Panc1 (cell line): ENCODE results near the gene LEKR1. TPM values are rescaled to one million over a fixed set of nuclear protein-coding genes. Genes with fewer than 3 reads are reported as not detected.

Experiments used
- ATAC-seq: fragments of 200-7000 bp; cut with Tn5 transposase; 2 replicates; pipeline ENCODE4 v1.9.1; 2020; ENCODE audit warnings: mild to moderate bottlenecking, moderate library complexity
- BruUV-seq: library from RNA; stranded (reverse); fragments of 400-500 nt; replicated peaks from 2 replicates; lab custom pipeline; 2021; lab: Mats Ljungman, UMichigan
- CTCF ChIA-PET: fragments of 300-600 bp; sonication (Branson Sonifier 250); formaldehyde crosslinking; loops from one replicate; lab custom pipeline; 2022; ENCODE audit warnings: antibody characterized with exemption; lab: Charles Lee
- POLR2A ChIA-PET: fragments of 300-600 bp; sonication (Branson Sonifier 250); formaldehyde crosslinking; loops from one replicate; lab custom pipeline; 2022; ENCODE audit warnings: antibody characterized with exemption; lab: Charles Lee
- DNase-seq: peaks from one replicate; pipeline ENCODE4 v3.0.0-alpha.2; 2010; ENCODE audit warnings: low read depth, low spot score
- H3K27ac ChIP-seq: 2 replicates; pipeline ENCODE4 v1.5.1; 2011; ENCODE audit warnings: mild to moderate bottlenecking, low read length, inconsistent platforms
- H3K27me3 ChIP-seq: fragments of 200-500 bp; sonication (Bioruptor generic); 2 replicates; pipeline ENCODE4 v1.6.0; 2014; ENCODE audit warnings: low read length, inconsistent platforms; ENCODE audit not compliant: control insufficient read depth, insufficient read depth
- H3K36me3 ChIP-seq: fragments of 200-500 bp; sonication (Bioruptor generic); 2 replicates; pipeline ENCODE4 v1.5.1; 2014; ENCODE audit warnings: inconsistent platforms, mild to moderate bottlenecking, low read length, moderate library complexity; ENCODE audit not compliant: control insufficient read depth, insufficient read depth
- H3K4me1 ChIP-seq: 2 replicates; pipeline ENCODE4 v1.5.1; 2011; ENCODE audit warnings: inconsistent platforms, mild to moderate bottlenecking, low read length, moderate library complexity; ENCODE audit not compliant: control insufficient read depth, insufficient read depth
- H3K4me3 ChIP-seq, 2 experiments: 2 replicates each; pipeline ENCODE4 v1.5.1; 2011 to 2012; ENCODE audit warnings: low read depth in 2 of 2, low read length in 2 of 2, mild to moderate bottlenecking in 2 of 2, inconsistent platforms in 1 of 2, moderate library complexity in 1 of 2
- H3K9me3 ChIP-seq: fragments of 200-500 bp; sonication (Bioruptor generic); 2 replicates; pipeline ENCODE4 v1.5.1; 2014; ENCODE audit warnings: low read depth, mild to moderate bottlenecking, inconsistent platforms, low read length, moderate library complexity; ENCODE audit not compliant: control insufficient read depth, insufficient read depth
- POLR2AphosphoS5 ChIP-seq: IDR thresholded peaks from 2 replicates; pipeline ENCODE4 v1.6.1; 2012; ENCODE audit warnings: mild to moderate bottlenecking, low read depth, low read length, moderate library complexity
- SIN3A ChIP-seq: IDR thresholded peaks from 2 replicates; pipeline ENCODE4 v1.6.1; 2012; ENCODE audit warnings: low read depth, mild to moderate bottlenecking, low read length, moderate library complexity, borderline replicate concordance; ENCODE audit not compliant: insufficient read depth
- TCF7L2 ChIP-seq: IDR thresholded peaks from 2 replicates; pipeline ENCODE4 v1.6.1; 2011; ENCODE audit warnings: mild to moderate bottlenecking, low read depth, low read length, inconsistent platforms
- in situ Hi-C: cut with HindIII; loops from 2 replicates; pipeline ENCODE4 v1.10.0; 2016; ENCODE audit warnings: low sequenced_read_pairs, low pct_unique_long_range_greater_than_20kb
- intact Hi-C: fragments of 100-400 bp; cut with micrococcal nuclease; formaldehyde crosslinking; loops from one replicate; pipeline ENCODE4 v1.10.0; 2022; ENCODE audit not compliant: unreplicated experiment
- total RNA-seq: library from RNA; stranded (reverse); gene quantifications from one replicate; pipeline ENCODE4 v1.2.1, GENCODE V29; 2021; ENCODE audit not compliant: unreplicated experiment
- TF ChIP-seq, protein P1 (sequence below): fragments of 450-650 bp; IDR thresholded peaks from 2 replicates; pipeline ENCODE4 v1.5.1; 2017; ENCODE audit warnings: mild to moderate bottlenecking
- TF ChIP-seq, protein P2 (sequence below), 2 experiments: IDR thresholded peaks; 2 replicates each; pipeline ENCODE4 v1.6.1; 2011 to 2012; ENCODE audit warnings: low read depth in 2 of 2, control low read depth in 1 of 2, low read length in 1 of 2, mild to moderate bottlenecking in 1 of 2, moderate library complexity in 1 of 2; ENCODE audit not compliant: insufficient read depth in 1 of 2

The LEKR1 gene
- total RNA-seq, 1 experiment from 2014 or later = not detected

DNA sequence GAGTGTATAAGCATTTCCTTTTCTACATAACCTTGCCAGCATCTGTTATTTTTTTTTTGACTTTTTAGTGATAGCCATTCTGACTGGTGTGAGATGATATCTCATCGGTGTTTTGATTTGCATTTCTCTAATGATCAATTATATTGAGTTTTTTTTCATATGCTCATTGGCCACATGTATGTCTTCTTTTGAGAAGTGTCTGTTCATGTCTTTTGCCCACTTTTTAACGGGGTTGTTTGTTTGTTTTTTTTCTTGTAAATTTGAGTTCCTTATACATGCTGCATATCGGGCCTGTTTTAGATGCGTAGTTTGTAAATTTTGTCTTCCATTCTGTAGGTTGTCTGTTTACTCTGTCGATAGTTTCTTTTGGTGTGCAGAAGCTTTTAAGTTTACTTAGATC lies 89.2 kb downstream of the LEKR1 start:
- H3K9me3 ChIP-seq = no peaks in the 10 kb centered on the region
- H3K27ac ChIP-seq = no peak overlapping the region
- no peaks in the 10 kb centered on the region for H3K36me3 ChIP-seq
- in situ Hi-C loops (no loop called here), intact Hi-C loops (no loop called here)
- H3K4me3 ChIP-seq = no peak overlapping the region
- CTCF ChIA-PET = no interaction called here
- H3K27me3 ChIP-seq = no peaks in the 10 kb centered on the region
- ATAC-seq (no peak), DNase-seq (no peak)
- TF ChIP-seq, protein P1, sequence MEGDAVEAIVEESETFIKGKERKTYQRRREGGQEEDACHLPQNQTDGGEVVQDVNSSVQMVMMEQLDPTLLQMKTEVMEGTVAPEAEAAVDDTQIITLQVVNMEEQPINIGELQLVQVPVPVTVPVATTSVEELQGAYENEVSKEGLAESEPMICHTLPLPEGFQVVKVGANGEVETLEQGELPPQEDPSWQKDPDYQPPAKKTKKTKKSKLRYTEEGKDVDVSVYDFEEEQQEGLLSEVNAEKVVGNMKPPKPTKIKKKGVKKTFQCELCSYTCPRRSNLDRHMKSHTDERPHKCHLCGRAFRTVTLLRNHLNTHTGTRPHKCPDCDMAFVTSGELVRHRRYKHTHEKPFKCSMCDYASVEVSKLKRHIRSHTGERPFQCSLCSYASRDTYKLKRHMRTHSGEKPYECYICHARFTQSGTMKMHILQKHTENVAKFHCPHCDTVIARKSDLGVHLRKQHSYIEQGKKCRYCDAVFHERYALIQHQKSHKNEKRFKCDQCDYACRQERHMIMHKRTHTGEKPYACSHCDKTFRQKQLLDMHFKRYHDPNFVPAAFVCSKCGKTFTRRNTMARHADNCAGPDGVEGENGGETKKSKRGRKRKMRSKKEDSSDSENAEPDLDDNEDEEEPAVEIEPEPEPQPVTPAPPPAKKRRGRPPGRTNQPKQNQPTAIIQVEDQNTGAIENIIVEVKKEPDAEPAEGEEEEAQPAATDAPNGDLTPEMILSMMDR = no peak
- no peak for TF ChIP-seq POLR2AphosphoS5
- no peak for TF ChIP-seq SIN3A
- no peak for TF ChIP-seq TCF7L2
- TF ChIP-seq, protein P2, sequence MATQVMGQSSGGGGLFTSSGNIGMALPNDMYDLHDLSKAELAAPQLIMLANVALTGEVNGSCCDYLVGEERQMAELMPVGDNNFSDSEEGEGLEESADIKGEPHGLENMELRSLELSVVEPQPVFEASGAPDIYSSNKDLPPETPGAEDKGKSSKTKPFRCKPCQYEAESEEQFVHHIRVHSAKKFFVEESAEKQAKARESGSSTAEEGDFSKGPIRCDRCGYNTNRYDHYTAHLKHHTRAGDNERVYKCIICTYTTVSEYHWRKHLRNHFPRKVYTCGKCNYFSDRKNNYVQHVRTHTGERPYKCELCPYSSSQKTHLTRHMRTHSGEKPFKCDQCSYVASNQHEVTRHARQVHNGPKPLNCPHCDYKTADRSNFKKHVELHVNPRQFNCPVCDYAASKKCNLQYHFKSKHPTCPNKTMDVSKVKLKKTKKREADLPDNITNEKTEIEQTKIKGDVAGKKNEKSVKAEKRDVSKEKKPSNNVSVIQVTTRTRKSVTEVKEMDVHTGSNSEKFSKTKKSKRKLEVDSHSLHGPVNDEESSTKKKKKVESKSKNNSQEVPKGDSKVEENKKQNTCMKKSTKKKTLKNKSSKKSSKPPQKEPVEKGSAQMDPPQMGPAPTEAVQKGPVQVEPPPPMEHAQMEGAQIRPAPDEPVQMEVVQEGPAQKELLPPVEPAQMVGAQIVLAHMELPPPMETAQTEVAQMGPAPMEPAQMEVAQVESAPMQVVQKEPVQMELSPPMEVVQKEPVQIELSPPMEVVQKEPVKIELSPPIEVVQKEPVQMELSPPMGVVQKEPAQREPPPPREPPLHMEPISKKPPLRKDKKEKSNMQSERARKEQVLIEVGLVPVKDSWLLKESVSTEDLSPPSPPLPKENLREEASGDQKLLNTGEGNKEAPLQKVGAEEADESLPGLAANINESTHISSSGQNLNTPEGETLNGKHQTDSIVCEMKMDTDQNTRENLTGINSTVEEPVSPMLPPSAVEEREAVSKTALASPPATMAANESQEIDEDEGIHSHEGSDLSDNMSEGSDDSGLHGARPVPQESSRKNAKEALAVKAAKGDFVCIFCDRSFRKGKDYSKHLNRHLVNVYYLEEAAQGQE (IDR thresholded peaks at IDR 0.05; ENCODE audit: insufficient read depth in 1 of 2, low read depth in 2 of 2, low read length in 1 of 2) = no peak
- POLR2A ChIA-PET = no interaction called here
- BruUV-seq = no TSS peak
- no peaks in the 10 kb centered on the region for H3K4me1 ChIP-seq

DNA sequence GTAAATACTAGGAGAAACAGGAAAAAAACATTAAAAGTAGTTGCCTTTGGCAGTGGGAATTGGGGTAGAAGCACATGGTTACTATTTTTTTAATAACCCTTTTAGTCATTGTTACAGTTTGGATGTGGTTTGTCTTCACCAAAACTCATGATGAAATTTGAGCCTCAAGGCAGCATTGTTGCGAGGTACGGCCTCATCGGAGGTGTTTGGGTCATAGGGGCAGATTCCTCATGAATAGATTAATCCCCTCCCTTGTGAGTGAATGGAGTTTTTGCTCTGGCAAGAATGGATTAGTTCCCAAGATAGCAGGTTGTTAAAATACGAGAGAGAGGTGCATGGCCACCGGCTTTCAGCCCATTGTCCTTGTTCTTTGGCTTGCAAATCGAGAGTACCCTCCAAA lies 92.6 kb downstream of the LEKR1 start:
- H3K4me3 ChIP-seq = no peak overlapping the region
- no peaks in the 10 kb centered on the region for H3K27me3 ChIP-seq
- DNase-seq (no peak), ATAC-seq (no peak)
- H3K9me3 ChIP-seq = peaks cover 2% of the 10 kb centered on the region; the same call in 1 of the 2 replicates
- intact Hi-C loops = no loop called here
- in situ Hi-C loops = no loop called here
- H3K4me1 ChIP-seq = no peaks in the 10 kb centered on the region
- no TSS peak for BruUV-seq
- POLR2A ChIA-PET = no interaction called here
- TF ChIP-seq POLR2AphosphoS5 (no peak), SIN3A (no peak), TCF7L2 (no peak)
- TF ChIP-seq, protein P1 = no peak
- TF ChIP-seq, protein P2 (IDR thresholded peaks at IDR 0.05; ENCODE audit: insufficient read depth in 1 of 2, low read depth in 2 of 2, low read length in 1 of 2) = no peak
- CTCF ChIA-PET = no interaction called here
- H3K36me3 ChIP-seq = no peaks in the 10 kb centered on the region
- H3K27ac ChIP-seq = no peak overlapping the region
